HepG2 (cell line): ENCODE data around the gene KCNAB1. TPM values are rescaled to one million over a fixed set of nuclear protein-coding genes. Genes with fewer than 3 reads are reported as not detected.

ENCODE experiments used
- ATAC-seq: fragments of 200-7000 bp; cut with Tn5 transposase; 3 replicates; pipeline ENCODE4 v1.9.1; 2020; ENCODE audit warnings: mild to moderate bottlenecking, moderate library complexity
- BruUV-seq: library from RNA; stranded (reverse); fragments of 400-500 nt; replicated peaks from 2 replicates; lab custom pipeline; 2021; lab: Mats Ljungman, UMichigan
- CTCF ChIA-PET: fragments of 300-600 bp; formaldehyde crosslinking; extraction: SDS; loops from one replicate; lab custom pipeline; 2021; ENCODE audit warnings: low total read pairs, inconsistent platforms, low intra/inter-chr PET ratio; lab: Yijun Ruan, JAX
- POLR2A ChIA-PET: fragments of 350-600 bp; sonication (Branson Sonifier 250); formaldehyde crosslinking; loops from one replicate; lab custom pipeline; 2020; ENCODE audit warnings: antibody characterized with exemption, inconsistent platforms; lab: Yijun Ruan, JAX
- DNase-seq: peaks from one replicate; pipeline ENCODE4 v3.0.0-alpha.2; 2015; ENCODE audit warnings: low spot score
- FAIRE-seq: peaks from 3 replicates; lab custom pipeline; 2011; peaks lifted over from hg19 to GRCh38; lab: Jason Lieb, UNC
- H2AFZ ChIP-seq: one replicate; pipeline ENCODE4 v1.6.1; 2011; ENCODE audit warnings: low read length, inconsistent platforms
- H3K27ac ChIP-seq: fragments of 300-600 bp; 3 replicates; pipeline ENCODE4 v1.8.0; 2011; ENCODE audit warnings: mixed run types, mild to moderate bottlenecking, mixed read lengths, low read length, inconsistent platforms; ENCODE audit not compliant: insufficient read depth; ENCODE audit errors: extremely low read length
- H3K27me3 ChIP-seq, 2 experiments: fragments of 200-600 bp in 1 of 2; 2 replicates in 1 of 2; 3 replicates in 1 of 2; pipeline versions ENCODE4 v1.6.0 to v1.8.0; 2011; ENCODE audit warnings: low read length in 2 of 2, mild to moderate bottlenecking in 2 of 2, moderate library complexity in 2 of 2, inconsistent platforms in 1 of 2; ENCODE audit not compliant: insufficient read depth in 2 of 2, control insufficient read depth in 1 of 2
- H3K36me3 ChIP-seq, 2 experiments: fragments of 200-600 bp in 1 of 2; replicated peaks in 1 of 2; 2 replicates in 1 of 2; 3 replicates in 1 of 2; pipeline versions ENCODE4 v1.5.1 to v1.8.0; 2011; ENCODE audit warnings: low read length in 2 of 2, inconsistent platforms in 1 of 2; ENCODE audit not compliant: insufficient read depth in 2 of 2, control insufficient read depth in 1 of 2
- H3K4me1 ChIP-seq: 2 replicates; pipeline ENCODE4 v1.5.1; 2012; ENCODE audit warnings: low read length, inconsistent platforms; ENCODE audit not compliant: insufficient read depth
- H3K4me2 ChIP-seq: 2 replicates; pipeline ENCODE4 v1.6.0; 2011; ENCODE audit warnings: low read depth, low read length, inconsistent platforms
- H3K4me3 ChIP-seq, 3 experiments: fragments of 200-600 bp in 1 of 3; sonication (generic), shearing (Covaris generic) in 1 of 3; replicated peaks in 1 of 3; 2 replicates each; pipeline ENCODE4 v1.5.1; 2011 to 2016; ENCODE audit warnings: low read length in 3 of 3, inconsistent platforms in 2 of 3, low read depth in 2 of 3, mild to moderate bottlenecking in 2 of 3, control low read depth in 1 of 3, mixed read lengths in 1 of 3; ENCODE audit not compliant: insufficient read depth in 1 of 3
- H3K79me2 ChIP-seq: one replicate; pipeline ENCODE4 v1.6.1; 2011; ENCODE audit warnings: low read length, inconsistent platforms; ENCODE audit not compliant: insufficient read depth
- H3K9ac ChIP-seq: 2 replicates; pipeline ENCODE4 v1.6.0; 2011; ENCODE audit warnings: mild to moderate bottlenecking, low read depth, low read length, inconsistent platforms; ENCODE audit not compliant: insufficient read depth
- H3K9me3 ChIP-seq: 2 replicates; pipeline ENCODE4 v1.5.1; 2012; ENCODE audit warnings: mild to moderate bottlenecking, low read length
- H4K20me1 ChIP-seq: 2 replicates; pipeline ENCODE4 v1.6.0; 2011; ENCODE audit warnings: inconsistent platforms, mild to moderate bottlenecking, low read length, moderate library complexity; ENCODE audit not compliant: insufficient read depth
- CCDC6 ChIP-seq: sonication (generic); formaldehyde crosslinking; IDR thresholded peaks from 2 replicates; pipeline ENCODE4 v1.8.1; 2022; ENCODE audit warnings: mild to moderate bottlenecking, missing genetic modification reagents, moderate library complexity
- EED ChIP-seq: sonication (generic); formaldehyde crosslinking; IDR thresholded peaks from 2 replicates; pipeline ENCODE4 v1.5.0; 2020; ENCODE audit warnings: mild to moderate bottlenecking, missing genetic modification reagents
- ELF1 ChIP-seq: sonication (generic); formaldehyde crosslinking; IDR thresholded peaks from 2 replicates; pipeline ENCODE4 v1.4.0; 2020; ENCODE audit warnings: missing genetic modification reagents
- FOXC1 ChIP-seq: sonication (generic); formaldehyde crosslinking; IDR thresholded peaks from 2 replicates; pipeline ENCODE4 v1.8.0; 2022; ENCODE audit warnings: mild to moderate bottlenecking, missing genetic modification reagents, borderline replicate concordance
- ZNF225 ChIP-seq: sonication (generic); formaldehyde crosslinking; IDR thresholded peaks from 2 replicates; pipeline ENCODE4 v1.4.0; 2020; ENCODE audit warnings: mild to moderate bottlenecking, missing genetic modification reagents
- ZNF468 ChIP-seq: sonication (generic); formaldehyde crosslinking; IDR thresholded peaks from 2 replicates; pipeline ENCODE4 v1.8.0; 2022; ENCODE audit warnings: mild to moderate bottlenecking, moderate library complexity, missing genetic modification reagents
- ZNF644 ChIP-seq: IDR thresholded peaks from 2 replicates; pipeline ENCODE4 v1.6.1; 2016; ENCODE audit warnings: low read depth
- ZNF703 ChIP-seq: sonication (generic); formaldehyde crosslinking; IDR thresholded peaks from 2 replicates; pipeline ENCODE4 v1.5.1; 2020; ENCODE audit warnings: missing genetic modification reagents, mild to moderate bottlenecking, moderate library complexity, borderline replicate concordance
- ZNF775 ChIP-seq: sonication (generic); formaldehyde crosslinking; IDR thresholded peaks from 2 replicates; pipeline ENCODE4 v1.4.0; 2020; ENCODE audit warnings: missing genetic modification reagents, mild to moderate bottlenecking, moderate library complexity, borderline replicate concordance
- ZNF776 ChIP-seq: sonication (generic); formaldehyde crosslinking; IDR thresholded peaks from 2 replicates; pipeline ENCODE4 v1.4.0; 2020; ENCODE audit warnings: mild to moderate bottlenecking, missing genetic modification reagents
- ZSCAN22 ChIP-seq: sonication (generic); formaldehyde crosslinking; IDR thresholded peaks from 2 replicates; pipeline ENCODE4 v1.4.0; 2020; ENCODE audit warnings: mild to moderate bottlenecking, missing genetic modification reagents
- WGBS: methylation state at CpG from one replicate; pipeline ENCODE4 v1.1.6; 2017; ENCODE audit warnings: low lambda C conversion rate; 5-methylcytosine and 5-hydroxymethylcytosine counted together
- in situ Hi-C: cut with HindIII; loops from 2 replicates; pipeline ENCODE4 v1.10.0; 2017; ENCODE audit warnings: low pct_unique_long_range_greater_than_20kb; ENCODE audit not compliant: extremely low pct_ligation_motif_present
- intact Hi-C: fragments of 100-400 bp; cut with micrococcal nuclease; formaldehyde crosslinking; loops from one replicate; pipeline ENCODE4 v1.10.0; 2022; ENCODE audit not compliant: unreplicated experiment
- polyA plus RNA-seq, 8 experiments: library from polyadenylated mRNA; depleted of rRNA in 3 of 8; stranded (reverse) in 7 of 8; unstranded in 1 of 8; fragments of >200 nt; fragmentation: Illumina TruSeq in 4 of 8; extraction: Trizol in 4 of 8; gene quantifications; 2 replicates each; pipeline versions ENCODE4 v1.2.1 to v1.2.3, GENCODE V29; 2011 to 2016; ENCODE audit warnings: low read depth in 4 of 8, missing spikeins in 1 of 8, mixed read lengths in 1 of 8; ENCODE audit not compliant: insufficient read depth in 1 of 8
- total RNA-seq, 5 experiments: library from RNA; depleted of rRNA; stranded (reverse); fragments of >200 nt; fragmentation: Illumina TruSeq; extraction: Trizol; gene quantifications; 2 replicates each; pipeline ENCODE4 v1.2.3, GENCODE V29; 2016; ENCODE audit warnings: low read depth in 1 of 5
- TF ChIP-seq, protein P1 (sequence below): sonication (generic); formaldehyde crosslinking; IDR thresholded peaks from one replicate; pipeline ENCODE4 v1.5.1; 2020; ENCODE audit warnings: mild to moderate bottlenecking, missing genetic modification reagents; ENCODE audit errors: not compliant biosample characterization

KCNAB1 gene
- total and polyA plus RNA-seq, 2 of the 13 experiments (the other 11 are each of a cell fraction or from before 2014, with no cell fraction given) = not detected

GRCh38 chr3:156478891-156479290 is 358.5 kb downstream of the KCNAB1 start:
- DNase-seq (no peak), ATAC-seq (no peak), FAIRE-seq (no peak)
- Histone ChIP-seq H3K36me3 (no peaks in the 10 kb centered on the region), H4K20me1 (no peaks in the 10 kb centered on the region), H3K79me2 (no peaks in the 10 kb centered on the region), H3K9ac (no peak overlapping the region), H2AFZ (no peak overlapping the region), H3K4me1 (no peaks in the 10 kb centered on the region), H3K4me2 (no peak overlapping the region), H3K4me3 (no peak overlapping the region), H3K27me3 (no peaks in the 10 kb centered on the region), H3K27ac (no peak overlapping the region), H3K9me3 (no peaks in the 10 kb centered on the region)
- WGBS = 36% methylated on average over 2 of the region's 2 CpGs
- ChIA-PET POLR2A (no interaction called here), CTCF (no interaction called here)
- no peak for TF ChIP-seq FOXC1 (CRISPR knock-in tag)
- in situ Hi-C loops = no loop called here
- intact Hi-C loops = no loop called here
- no TSS peak for BruUV-seq

- no peak overlapping the region for H3K4me3 ChIP-seq
- DNase-seq (no peak), ATAC-seq (no peak), FAIRE-seq (no peak)
- H2AFZ ChIP-seq = no peak overlapping the region
- H3K27me3 ChIP-seq = no peaks in the 10 kb centered on the region
- no TSS peak for BruUV-seq
- intact Hi-C loops (no loop called here), in situ Hi-C loops (no loop called here)
- H3K4me2 ChIP-seq = no peak overlapping the region
- H3K9me3 ChIP-seq = no peaks in the 10 kb centered on the region
- H3K27ac ChIP-seq = no peak overlapping the region
- H3K36me3 ChIP-seq = no peaks in the 10 kb centered on the region
- 0% methylated on average over 1 of the region's 1 CpG for WGBS
- CTCF ChIA-PET = no interaction called here
- POLR2A ChIA-PET = no interaction called here
- no peaks in the 10 kb centered on the region for H3K79me2 ChIP-seq
- H4K20me1 ChIP-seq = no peaks in the 10 kb centered on the region
- H3K4me1 ChIP-seq = no peaks in the 10 kb centered on the region
- no peak overlapping the region for H3K9ac ChIP-seq
- TF ChIP-seq ZSCAN22 (CRISPR knock-in tag) (no peak), ZNF776 (no peak), EED (no peak), ZNF225 (no peak), ZNF468 (CRISPR knock-in tag) (no peak), ELF1 (CRISPR knock-in tag) (no peak), ZNF644 (CRISPR knock-in tag) (no peak), CCDC6 (CRISPR knock-in tag) (no peak), ZNF703 (no peak), ZNF775 (CRISPR knock-in tag) (no peak)
- TF ChIP-seq, protein P1, sequence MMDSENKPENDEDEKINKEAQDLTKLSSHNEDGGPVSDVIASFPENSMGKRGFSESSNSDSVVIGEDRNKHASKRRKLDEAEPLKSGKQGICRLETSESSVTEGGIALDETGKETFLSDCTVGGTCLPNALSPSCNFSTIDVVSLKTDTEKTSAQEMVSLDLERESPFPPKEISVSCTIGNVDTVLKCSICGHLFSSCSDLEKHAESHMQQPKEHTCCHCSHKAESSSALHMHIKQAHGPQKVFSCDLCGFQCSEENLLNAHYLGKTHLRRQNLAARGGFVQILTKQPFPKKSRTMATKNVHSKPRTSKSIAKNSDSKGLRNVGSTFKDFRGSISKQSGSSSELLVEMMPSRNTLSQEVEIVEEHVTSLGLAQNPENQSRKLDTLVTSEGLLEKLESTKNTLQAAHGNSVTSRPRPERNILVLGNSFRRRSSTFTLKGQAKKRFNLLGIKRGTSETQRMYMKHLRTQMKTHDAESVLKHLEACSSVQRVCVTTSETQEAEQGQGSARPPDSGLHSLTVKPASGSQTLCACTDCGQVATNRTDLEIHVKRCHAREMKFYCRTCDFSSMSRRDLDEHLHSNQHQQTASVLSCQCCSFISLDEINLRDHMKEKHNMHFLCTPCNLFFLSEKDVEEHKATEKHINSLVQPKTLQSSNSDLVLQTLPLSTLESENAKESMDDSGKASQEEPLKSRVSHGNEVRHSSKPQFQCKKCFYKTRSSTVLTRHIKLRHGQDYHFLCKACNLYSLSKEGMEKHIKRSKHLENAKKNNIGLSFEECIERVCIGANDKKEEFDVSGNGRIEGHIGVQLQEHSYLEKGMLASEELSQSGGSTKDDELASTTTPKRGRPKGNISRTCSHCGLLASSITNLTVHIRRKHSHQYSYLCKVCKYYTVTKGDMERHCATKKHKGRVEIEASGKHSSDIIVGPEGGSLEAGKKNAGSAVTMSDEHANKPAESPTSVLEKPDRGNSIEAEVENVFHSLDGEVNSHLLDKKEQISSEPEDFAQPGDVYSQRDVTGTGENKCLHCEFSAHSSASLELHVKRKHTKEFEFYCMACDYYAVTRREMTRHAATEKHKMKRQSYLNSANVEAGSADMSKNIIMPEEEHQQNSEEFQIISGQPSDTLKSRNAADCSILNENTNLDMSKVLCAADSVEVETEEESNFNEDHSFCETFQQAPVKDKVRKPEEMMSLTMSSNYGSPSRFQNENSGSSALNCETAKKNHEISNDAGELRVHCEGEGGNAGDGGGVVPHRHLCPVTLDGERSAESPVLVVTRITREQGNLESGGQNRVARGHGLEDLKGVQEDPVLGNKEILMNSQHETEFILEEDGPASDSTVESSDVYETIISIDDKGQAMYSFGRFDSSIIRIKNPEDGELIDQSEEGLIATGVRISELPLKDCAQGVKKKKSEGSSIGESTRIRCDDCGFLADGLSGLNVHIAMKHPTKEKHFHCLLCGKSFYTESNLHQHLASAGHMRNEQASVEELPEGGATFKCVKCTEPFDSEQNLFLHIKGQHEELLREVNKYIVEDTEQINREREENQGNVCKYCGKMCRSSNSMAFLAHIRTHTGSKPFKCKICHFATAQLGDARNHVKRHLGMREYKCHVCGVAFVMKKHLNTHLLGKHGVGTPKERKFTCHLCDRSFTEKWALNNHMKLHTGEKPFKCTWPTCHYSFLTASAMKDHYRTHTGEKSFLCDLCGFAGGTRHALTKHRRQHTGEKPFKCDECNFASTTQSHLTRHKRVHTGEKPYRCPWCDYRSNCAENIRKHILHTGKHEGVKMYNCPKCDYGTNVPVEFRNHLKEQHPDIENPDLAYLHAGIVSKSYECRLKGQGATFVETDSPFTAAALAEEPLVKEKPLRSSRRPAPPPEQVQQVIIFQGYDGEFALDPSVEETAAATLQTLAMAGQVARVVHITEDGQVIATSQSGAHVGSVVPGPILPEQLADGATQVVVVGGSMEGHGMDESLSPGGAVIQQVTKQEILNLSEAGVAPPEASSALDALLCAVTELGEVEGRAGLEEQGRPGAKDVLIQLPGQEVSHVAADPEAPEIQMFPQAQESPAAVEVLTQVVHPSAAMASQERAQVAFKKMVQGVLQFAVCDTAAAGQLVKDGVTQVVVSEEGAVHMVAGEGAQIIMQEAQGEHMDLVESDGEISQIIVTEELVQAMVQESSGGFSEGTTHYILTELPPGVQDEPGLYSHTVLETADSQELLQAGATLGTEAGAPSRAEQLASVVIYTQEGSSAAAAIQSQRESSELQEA (CRISPR knock-in tag) = no peak
Measured at GRCh38 chr3:156479604-156480003, 359.2 kb downstream of the KCNAB1 start.
